ENCODE results near the gene HNRNPH2.

The HNRNPH2 gene

DNA sequence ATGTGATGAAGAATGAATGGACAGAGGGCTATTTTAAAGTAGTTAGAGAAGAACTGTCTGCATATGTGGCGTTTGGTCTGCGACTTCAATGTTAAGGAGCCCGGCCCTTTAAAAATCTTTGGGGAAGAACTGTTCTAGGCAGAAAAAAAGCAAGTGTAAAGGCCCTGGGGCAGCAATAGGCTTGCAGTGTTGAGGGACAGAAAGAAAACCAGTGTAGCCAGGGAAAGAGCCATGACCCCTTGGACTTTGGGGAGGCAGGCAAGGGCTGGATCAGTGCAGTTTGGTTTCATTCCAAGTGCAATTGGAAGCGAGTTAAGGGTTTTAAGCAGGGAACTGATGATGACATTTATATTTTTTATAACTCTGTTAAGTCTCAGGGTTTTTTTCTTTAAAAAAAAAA is 8.2 kb upstream of the HNRNPH2 start:
- no peaks in the 10 kb centered on the region for H3K27me3 ChIP-seq (replicated peaks)
- H3K27ac ChIP-seq: no peak overlapping the region
- DNase-seq: no peak
- no peak overlapping the region for H3K4me3 ChIP-seq (ENCODE audit: low read depth, low read length)
- H3K36me3 ChIP-seq (replicated peaks): peaks cover 12% of the 10 kb centered on the region
- in situ Hi-C loops (cut with HindIII; ENCODE audit: low pct_ligation_motif_present, low sequenced_read_pairs): no loop called here
- TF ChIP-seq, protein P1, sequence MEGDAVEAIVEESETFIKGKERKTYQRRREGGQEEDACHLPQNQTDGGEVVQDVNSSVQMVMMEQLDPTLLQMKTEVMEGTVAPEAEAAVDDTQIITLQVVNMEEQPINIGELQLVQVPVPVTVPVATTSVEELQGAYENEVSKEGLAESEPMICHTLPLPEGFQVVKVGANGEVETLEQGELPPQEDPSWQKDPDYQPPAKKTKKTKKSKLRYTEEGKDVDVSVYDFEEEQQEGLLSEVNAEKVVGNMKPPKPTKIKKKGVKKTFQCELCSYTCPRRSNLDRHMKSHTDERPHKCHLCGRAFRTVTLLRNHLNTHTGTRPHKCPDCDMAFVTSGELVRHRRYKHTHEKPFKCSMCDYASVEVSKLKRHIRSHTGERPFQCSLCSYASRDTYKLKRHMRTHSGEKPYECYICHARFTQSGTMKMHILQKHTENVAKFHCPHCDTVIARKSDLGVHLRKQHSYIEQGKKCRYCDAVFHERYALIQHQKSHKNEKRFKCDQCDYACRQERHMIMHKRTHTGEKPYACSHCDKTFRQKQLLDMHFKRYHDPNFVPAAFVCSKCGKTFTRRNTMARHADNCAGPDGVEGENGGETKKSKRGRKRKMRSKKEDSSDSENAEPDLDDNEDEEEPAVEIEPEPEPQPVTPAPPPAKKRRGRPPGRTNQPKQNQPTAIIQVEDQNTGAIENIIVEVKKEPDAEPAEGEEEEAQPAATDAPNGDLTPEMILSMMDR (IDR thresholded peaks at IDR 0.05; ENCODE audit: low read depth, low read length, missing control alignments): no peak

DNA sequence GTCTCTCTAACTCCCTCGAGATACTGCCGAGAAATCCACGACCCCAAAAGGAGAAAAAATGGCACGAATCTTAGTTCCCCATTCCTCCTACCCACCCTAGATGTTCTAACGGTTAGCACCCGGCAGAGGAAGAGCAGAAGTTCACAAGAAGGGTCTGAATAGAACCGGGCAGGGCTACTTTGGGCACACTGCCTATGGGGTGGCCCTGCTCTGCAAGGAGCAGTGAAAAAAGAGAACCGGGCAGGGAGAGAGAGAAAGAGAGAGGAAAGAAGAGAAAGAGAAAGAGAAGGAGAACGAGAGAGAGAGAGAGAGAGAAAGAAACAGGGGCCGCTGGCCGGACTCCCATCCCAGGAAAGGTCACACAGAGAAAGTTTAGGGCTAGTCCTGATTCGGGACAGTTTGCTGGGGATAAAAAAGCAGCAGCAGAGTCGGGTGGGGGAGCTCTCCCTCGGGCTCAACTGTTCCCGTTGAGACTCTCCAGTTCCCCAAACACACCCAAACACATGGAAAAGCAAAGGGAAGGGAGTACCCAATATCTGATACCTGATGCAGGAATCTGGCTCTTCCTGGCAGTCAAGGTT is 765 bp upstream of the HNRNPH2 start:
- peak overlapping the region; percentile 61 for H3K27ac ChIP-seq
- H3K36me3 ChIP-seq (replicated peaks): peaks cover 2% of the 10 kb centered on the region
- TF ChIP-seq, protein P1 (IDR thresholded peaks at IDR 0.05; ENCODE audit: low read depth, low read length, missing control alignments): no peak
- no peaks in the 10 kb centered on the region for H3K27me3 ChIP-seq (replicated peaks)
- peak overlapping the region; percentile 82 for H3K4me3 ChIP-seq (ENCODE audit: low read depth, low read length)
- in situ Hi-C loops (cut with HindIII; ENCODE audit: low pct_ligation_motif_present, low sequenced_read_pairs): no loop called here
- no peak for DNase-seq

DNA sequence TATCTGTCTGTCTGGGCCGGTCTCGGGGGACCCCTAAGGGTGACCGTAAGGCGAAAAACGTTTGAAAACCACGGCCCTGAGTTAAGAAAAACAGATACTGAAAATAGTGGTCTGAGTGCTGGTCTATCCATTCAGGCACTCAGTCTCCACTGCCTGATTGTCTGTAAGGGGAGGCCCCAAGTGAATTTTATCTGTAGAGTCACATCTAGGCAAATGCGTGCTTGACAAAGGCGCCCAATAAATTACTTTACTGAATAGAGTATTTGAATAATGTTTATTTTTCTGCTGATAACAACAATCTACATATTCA is 465 bp downstream of the HNRNPH2 start:
- H3K4me3 ChIP-seq (ENCODE audit: low read depth, low read length): peak overlapping the region; percentile 64
- TF ChIP-seq, protein P1 (IDR thresholded peaks at IDR 0.05; ENCODE audit: low read depth, low read length, missing control alignments): no peak
- H3K27me3 ChIP-seq (replicated peaks): no peaks in the 10 kb centered on the region
- no peaks in the 10 kb centered on the region for H3K36me3 ChIP-seq (replicated peaks)
- peak overlapping the region; percentile 99 for H3K27ac ChIP-seq
- in situ Hi-C loops (cut with HindIII; ENCODE audit: low pct_ligation_motif_present, low sequenced_read_pairs): no loop called here
- DNase-seq: no peak

DNA sequence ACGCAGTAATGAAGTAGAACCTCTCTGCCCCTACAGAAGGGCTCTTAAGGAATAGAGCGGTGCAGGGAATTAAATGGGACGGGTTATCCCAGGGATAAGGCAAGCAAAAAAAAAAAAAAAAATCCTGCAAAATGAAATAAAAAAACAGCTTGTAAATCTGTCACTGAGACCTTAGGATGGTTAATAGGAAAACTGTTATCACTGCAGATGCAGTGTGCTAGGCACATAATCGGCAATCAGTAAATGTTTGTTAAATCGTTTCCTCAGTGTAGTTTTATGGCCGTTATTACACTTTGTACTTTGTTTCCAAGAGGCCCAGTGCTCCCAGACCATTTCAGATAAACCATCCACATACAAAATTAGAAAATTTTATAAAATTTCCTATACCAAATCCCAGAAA is 1.0 kb downstream of the HNRNPH2 start:
- H3K27ac ChIP-seq: peak overlapping the region; percentile 99
- no peaks in the 10 kb centered on the region for H3K36me3 ChIP-seq (replicated peaks)
- in situ Hi-C loops (cut with HindIII; ENCODE audit: low pct_ligation_motif_present, low sequenced_read_pairs): no loop called here
- no peak for DNase-seq
- H3K4me3 ChIP-seq (ENCODE audit: low read depth, low read length): peak overlapping the region; percentile 64
- TF ChIP-seq, protein P1 (IDR thresholded peaks at IDR 0.05; ENCODE audit: low read depth, low read length, missing control alignments): no peak
- H3K27me3 ChIP-seq (replicated peaks): no peaks in the 10 kb centered on the region

DNA sequence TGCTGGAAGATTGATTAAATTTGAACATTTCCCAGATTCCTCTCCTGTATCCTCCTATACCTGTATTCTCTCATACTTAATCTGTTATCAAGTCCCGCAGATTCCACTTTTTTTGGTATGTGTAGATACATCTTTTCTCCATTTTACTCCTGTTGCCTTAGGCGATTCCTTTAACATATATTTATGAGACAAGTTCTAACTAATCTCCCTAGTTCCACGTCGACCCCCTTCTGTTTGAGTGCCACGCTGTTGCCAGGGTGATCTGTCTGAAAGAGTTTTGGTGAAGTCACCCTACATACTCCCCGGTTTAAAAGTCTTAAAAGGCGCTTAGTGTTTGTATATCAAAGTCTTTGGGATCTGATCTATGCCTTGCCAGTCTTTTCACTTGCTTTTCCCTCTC is 2.4 kb downstream of the HNRNPH2 start:
- in situ Hi-C loops (cut with HindIII; ENCODE audit: low pct_ligation_motif_present, low sequenced_read_pairs): no loop called here
- H3K4me3 ChIP-seq (ENCODE audit: low read depth, low read length): no peak overlapping the region
- no peak for DNase-seq
- no peaks in the 10 kb centered on the region for H3K36me3 ChIP-seq (replicated peaks)
- TF ChIP-seq, protein P1 (IDR thresholded peaks at IDR 0.05; ENCODE audit: low read depth, low read length, missing control alignments): no peak
- no peak overlapping the region for H3K27ac ChIP-seq
- H3K27me3 ChIP-seq (replicated peaks): no peaks in the 10 kb centered on the region

DNA sequence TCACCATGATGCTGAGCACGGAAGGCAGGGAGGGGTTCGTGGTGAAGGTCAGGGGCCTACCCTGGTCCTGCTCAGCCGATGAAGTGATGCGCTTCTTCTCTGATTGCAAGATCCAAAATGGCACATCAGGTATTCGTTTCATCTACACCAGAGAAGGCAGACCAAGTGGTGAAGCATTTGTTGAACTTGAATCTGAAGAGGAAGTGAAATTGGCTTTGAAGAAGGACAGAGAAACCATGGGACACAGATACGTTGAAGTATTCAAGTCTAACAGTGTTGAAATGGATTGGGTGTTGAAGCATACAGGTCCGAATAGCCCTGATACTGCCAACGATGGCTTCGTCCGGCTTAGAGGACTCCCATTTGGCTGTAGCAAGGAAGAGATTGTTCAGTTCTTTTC is 4.0 kb downstream of the HNRNPH2 start:
- Histone ChIP-seq H3K27me3 (replicated peaks) (no peaks in the 10 kb centered on the region), H3K4me3 (ENCODE audit: low read depth, low read length) (no peak overlapping the region), H3K27ac (no peak overlapping the region), H3K36me3 (replicated peaks) (no peaks in the 10 kb centered on the region)
- DNase-seq: no peak
- in situ Hi-C loops (cut with HindIII; ENCODE audit: low pct_ligation_motif_present, low sequenced_read_pairs): no loop called here
- TF ChIP-seq, protein P1 (IDR thresholded peaks at IDR 0.05; ENCODE audit: low read depth, low read length, missing control alignments): no peak

Data from brain microvascular endothelial cell (primary cell).